Osteocyte (in vitro differentiated cells): Measurements from ENCODE around the gene RUNX2. TPM values are rescaled to one million over a fixed set of nuclear protein-coding genes. Genes with fewer than 3 reads are reported as not detected.

Experiments used
- DNase-seq: peaks from one replicate; pipeline ENCODE4 v3.0.0; 2021; ENCODE audit warnings: mixed read lengths; ENCODE audit not compliant: unreplicated experiment; ENCODE audit errors: extremely low spot score
- H3K27ac Mint-ChIP-seq: one replicate; pipeline ENCODE4 v1.8.0; 2021; ENCODE audit warnings: mild to moderate bottlenecking, mixed read lengths; ENCODE audit not compliant: unreplicated experiment
- H3K27me3 Mint-ChIP-seq: one replicate; pipeline ENCODE4 v1.8.0; 2021; ENCODE audit warnings: mixed read lengths; ENCODE audit not compliant: unreplicated experiment
- H3K36me3 Mint-ChIP-seq: one replicate; pipeline ENCODE4 v1.8.0; 2021; ENCODE audit warnings: mixed read lengths; ENCODE audit not compliant: unreplicated experiment
- H3K4me1 Mint-ChIP-seq: one replicate; pipeline ENCODE4 v1.8.0; 2021; ENCODE audit warnings: mixed read lengths; ENCODE audit not compliant: unreplicated experiment
- H3K4me3 Mint-ChIP-seq: one replicate; pipeline ENCODE4 v1.8.0; 2021; ENCODE audit warnings: mild to moderate bottlenecking, moderate library complexity, mixed read lengths; ENCODE audit not compliant: unreplicated experiment
- H3K9me3 Mint-ChIP-seq: one replicate; pipeline ENCODE4 v1.8.0; 2021; ENCODE audit warnings: mixed read lengths; ENCODE audit not compliant: unreplicated experiment
- CTCF ChIP-seq: fragments of 200-600 bp; sonication (generic); IDR thresholded peaks from 2 replicates; pipeline ENCODE4 v1.5.0; 2021; ENCODE audit warnings: antibody characterized with exemption, mild to moderate bottlenecking, moderate library complexity
- total RNA-seq: library from RNA; stranded (reverse); gene quantifications from 2 replicates; pipeline ENCODE4 v1.2.1, GENCODE V29; 2021

RUNX2 gene
- total RNA-seq, 1 donor from 2014 or later: 28.1 TPM

GRCh38 chr6:45433533-45434380, 105.6 kb downstream of the RUNX2 start:
- no peaks in the 10 kb centered on the region for H3K9me3 Mint-ChIP-seq
- H3K4me3 Mint-ChIP-seq: no peak overlapping the region
- no peak for DNase-seq
- peaks cover 86% of the 10 kb centered on the region for H3K4me1 Mint-ChIP-seq
- no peak for TF ChIP-seq CTCF
- no peaks in the 10 kb centered on the region for H3K27me3 Mint-ChIP-seq
- H3K27ac Mint-ChIP-seq: peak overlapping the region; percentile 83
- peaks cover 40% of the 10 kb centered on the region for H3K36me3 Mint-ChIP-seq

GRCh38 chr6:45434381-45434700, 106.2 kb downstream of the RUNX2 start:
- H3K27me3 Mint-ChIP-seq: no peaks in the 10 kb centered on the region
- DNase-seq: no peak
- peak overlapping the region; percentile 83 for H3K27ac Mint-ChIP-seq
- no peaks in the 10 kb centered on the region for H3K9me3 Mint-ChIP-seq
- H3K4me3 Mint-ChIP-seq: no peak overlapping the region
- H3K36me3 Mint-ChIP-seq: peaks cover 37% of the 10 kb centered on the region
- peaks cover 86% of the 10 kb centered on the region for H3K4me1 Mint-ChIP-seq
- no peak for TF ChIP-seq CTCF

GRCh38 chr6:45436544-45437438, 108.7 kb downstream of the RUNX2 start:
- peak overlapping the region; percentile 46 for H3K4me3 Mint-ChIP-seq
- H3K4me1 Mint-ChIP-seq: peaks cover 72% of the 10 kb centered on the region
- H3K9me3 Mint-ChIP-seq: no peaks in the 10 kb centered on the region
- DNase-seq: no peak
- H3K27ac Mint-ChIP-seq: peak overlapping the region; percentile 75
- TF ChIP-seq CTCF: no peak
- H3K36me3 Mint-ChIP-seq: peaks cover 42% of the 10 kb centered on the region
- no peaks in the 10 kb centered on the region for H3K27me3 Mint-ChIP-seq

- no peak for TF ChIP-seq CTCF
- H3K4me3 Mint-ChIP-seq: peak overlapping the region; percentile 14
- peaks cover 42% of the 10 kb centered on the region for H3K36me3 Mint-ChIP-seq
- no peaks in the 10 kb centered on the region for H3K27me3 Mint-ChIP-seq
- H3K9me3 Mint-ChIP-seq: no peaks in the 10 kb centered on the region
- H3K4me1 Mint-ChIP-seq: peaks cover 73% of the 10 kb centered on the region
- H3K27ac Mint-ChIP-seq: peak overlapping the region; percentile 75
- no peak for DNase-seq
These were observed 109.3 kb downstream of the RUNX2 start for GRCh38 chr6:45437439-45437815.

GRCh38 chr6:45438151-45438550, 110.0 kb downstream of the RUNX2 start:
- Mint-ChIP-seq H3K4me3 (no peak overlapping the region), H3K36me3 (peaks cover 47% of the 10 kb centered on the region), H3K4me1 (peaks cover 66% of the 10 kb centered on the region), H3K27me3 (no peaks in the 10 kb centered on the region), H3K9me3 (no peaks in the 10 kb centered on the region), H3K27ac (peak overlapping the region; percentile 75)
- no peak for DNase-seq
- TF ChIP-seq CTCF: no peak
